ENCODE results near the gene EPHX1. TPM values are rescaled to one million over a fixed set of nuclear protein-coding genes. Genes with fewer than 3 reads are reported as not detected.

Gene EPHX1
- total and polyA plus RNA-seq, 12 donors = 251 to 3,548 (median 1,658) TPM

DNA sequence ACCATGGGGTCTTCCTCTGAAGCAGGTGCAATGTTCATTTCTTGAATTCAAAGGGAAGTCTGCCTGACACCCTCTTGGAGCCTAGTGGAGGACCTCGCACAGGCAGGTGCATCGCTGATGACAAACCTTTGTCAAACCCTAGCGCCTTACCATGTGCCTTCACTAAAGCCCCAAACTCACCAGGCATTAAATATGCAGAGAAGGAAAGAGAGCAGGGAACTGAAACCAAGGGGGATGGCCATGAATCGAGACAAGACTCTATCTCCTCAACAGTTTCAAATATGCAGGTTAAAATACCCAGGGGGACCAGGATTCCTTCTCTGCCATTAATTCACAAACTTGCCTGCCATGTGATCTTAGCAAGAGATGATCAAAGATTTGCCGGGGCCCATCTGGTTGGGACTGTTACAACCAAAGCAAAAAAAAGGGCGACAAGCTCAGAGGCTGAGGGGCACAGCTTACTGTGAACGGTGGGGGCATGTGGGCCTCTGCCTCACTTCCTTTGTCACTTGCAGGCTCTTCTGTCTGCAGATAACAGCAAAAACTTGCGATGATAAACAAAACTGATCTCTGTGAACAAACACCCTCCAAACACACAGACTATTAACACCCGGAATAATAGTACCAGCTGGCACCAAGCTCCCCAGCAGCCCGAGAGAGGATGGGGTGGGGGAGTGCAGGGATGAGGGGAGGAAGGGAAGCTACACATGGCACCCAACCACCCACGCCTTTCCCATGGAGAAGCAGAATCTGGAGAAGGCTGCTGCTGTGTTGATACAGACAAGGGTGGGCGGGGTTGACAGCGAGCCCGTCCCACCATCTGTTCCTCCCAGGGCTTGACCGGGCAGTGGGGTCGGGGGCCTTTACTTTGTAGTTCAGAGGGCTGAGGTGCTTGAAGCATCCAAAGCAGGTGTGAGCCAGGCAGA lies 38.4 kb downstream of the EPHX1 start:
- DNase-seq = no peak
- Histone ChIP-seq H3K9me3 (replicated peaks in 1 of 3) (no peaks in the 10 kb centered on the region), H3K36me3 (replicated peaks in 1 of 2) (peaks cover 0 to 46% of the 10 kb centered on the region in 2 donors), H3K27me3 (no peaks in the 10 kb centered on the region), H3K4me3 (no peak overlapping the region), H3K27ac (peak overlapping the region in 3 of 5 donors; percentile 35 to 80 (median 38)), H3K4me1 (replicated peaks in 1 of 2) (peaks cover 0 to 4% of the 10 kb centered on the region in 2 donors)
- TF ChIP-seq, protein P1, sequence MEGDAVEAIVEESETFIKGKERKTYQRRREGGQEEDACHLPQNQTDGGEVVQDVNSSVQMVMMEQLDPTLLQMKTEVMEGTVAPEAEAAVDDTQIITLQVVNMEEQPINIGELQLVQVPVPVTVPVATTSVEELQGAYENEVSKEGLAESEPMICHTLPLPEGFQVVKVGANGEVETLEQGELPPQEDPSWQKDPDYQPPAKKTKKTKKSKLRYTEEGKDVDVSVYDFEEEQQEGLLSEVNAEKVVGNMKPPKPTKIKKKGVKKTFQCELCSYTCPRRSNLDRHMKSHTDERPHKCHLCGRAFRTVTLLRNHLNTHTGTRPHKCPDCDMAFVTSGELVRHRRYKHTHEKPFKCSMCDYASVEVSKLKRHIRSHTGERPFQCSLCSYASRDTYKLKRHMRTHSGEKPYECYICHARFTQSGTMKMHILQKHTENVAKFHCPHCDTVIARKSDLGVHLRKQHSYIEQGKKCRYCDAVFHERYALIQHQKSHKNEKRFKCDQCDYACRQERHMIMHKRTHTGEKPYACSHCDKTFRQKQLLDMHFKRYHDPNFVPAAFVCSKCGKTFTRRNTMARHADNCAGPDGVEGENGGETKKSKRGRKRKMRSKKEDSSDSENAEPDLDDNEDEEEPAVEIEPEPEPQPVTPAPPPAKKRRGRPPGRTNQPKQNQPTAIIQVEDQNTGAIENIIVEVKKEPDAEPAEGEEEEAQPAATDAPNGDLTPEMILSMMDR (IDR thresholded peaks at IDR 0.05) = no peak
- TF ChIP-seq POLR2A (IDR thresholded peaks at IDR 0.05) = no peak
- intact Hi-C loops (cut with DNase I) = loop anchor here (10.0 kb wide), 2 partner anchors 67 to 73 kb away; partner anchors contain the start of gene SRP9 (in 1 of the 2)
- 66 to 78% (median 72%) methylated on average over 13 to 16 of the region's 16 CpGs for WGBS, 4 donors

DNA sequence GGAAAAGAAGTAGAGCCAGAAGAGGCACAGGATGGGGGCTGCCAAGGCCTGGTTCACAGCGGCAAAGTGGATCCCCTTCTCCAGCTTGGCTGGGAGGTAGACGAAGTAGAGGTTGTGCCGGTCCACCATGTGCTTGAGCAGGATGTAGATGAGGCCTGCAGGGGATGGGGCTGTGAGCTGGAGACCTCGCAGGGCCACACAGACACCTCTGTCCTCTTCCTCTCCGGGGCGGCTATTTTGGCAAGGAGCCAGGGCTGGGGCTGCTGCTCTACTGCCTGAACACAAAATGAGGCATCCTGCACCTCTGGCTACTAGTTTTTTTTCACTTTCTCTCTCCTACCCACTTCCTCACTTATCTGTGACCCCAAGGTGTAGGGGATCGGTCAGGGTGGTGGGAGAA lies 40.0 kb downstream of the EPHX1 start:
- WGBS, 4 donors = 52 to 62% (median 55%) methylated on average over 5 to 7 of the region's 7 CpGs
- Histone ChIP-seq H3K27ac (peak overlapping the region in 1 of 5 donors; percentile 47), H3K4me1 (replicated peaks in 1 of 2) (peaks cover 0 to 4% of the 10 kb centered on the region in 2 donors), H3K36me3 (replicated peaks in 1 of 2) (peaks cover 0 to 40% of the 10 kb centered on the region in 2 donors), H3K9me3 (replicated peaks in 1 of 3) (no peaks in the 10 kb centered on the region), H3K27me3 (no peaks in the 10 kb centered on the region), H3K4me3 (no peak overlapping the region)
- TF ChIP-seq POLR2A (IDR thresholded peaks at IDR 0.05) = no peak
- TF ChIP-seq, protein P1 (IDR thresholded peaks at IDR 0.05) = no peak
- peak in 5 of 7 donors; percentile 40 to 76 (median 69) for DNase-seq
- intact Hi-C loops (cut with DNase I) = loop anchor here (10.0 kb wide), 2 partner anchors 65 to 75 kb away; partner anchors contain the start of gene SRP9 (in 1 of the 2)

DNA sequence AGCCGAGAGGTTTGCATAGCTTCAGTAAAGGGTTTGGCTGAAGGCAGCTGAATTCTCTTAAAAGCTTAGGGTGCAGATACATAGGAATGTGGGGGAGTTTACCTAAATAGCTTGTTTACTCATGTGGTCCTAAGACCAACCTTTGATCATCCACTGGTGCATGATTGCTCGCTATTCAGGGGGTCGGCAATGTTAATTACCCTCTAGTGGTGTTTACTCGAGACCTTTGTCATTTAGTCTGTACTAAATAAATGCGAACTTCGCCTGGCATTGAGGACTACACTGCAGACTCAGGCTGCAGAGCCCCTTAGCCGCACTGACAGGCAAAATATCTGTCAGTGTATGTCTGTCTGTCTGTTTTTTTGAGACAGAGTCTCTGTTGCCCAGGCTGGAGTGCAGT lies 40.4 kb downstream of the EPHX1 start:
- H3K27ac ChIP-seq = peak overlapping the region in 1 of 5 donors; percentile 1
- no peaks in the 10 kb centered on the region for H3K9me3 ChIP-seq (replicated peaks in 1 of 3)
- intact Hi-C loops (cut with DNase I) = no loop called here
- 95 to 98% (median 96%) methylated on average over 7 of the region's 7 CpGs for WGBS, 4 donors
- no peak overlapping the region for H3K4me3 ChIP-seq
- no peak for DNase-seq
- H3K27me3 ChIP-seq = no peaks in the 10 kb centered on the region
- TF ChIP-seq, protein P1 (IDR thresholded peaks at IDR 0.05) = no peak
- TF ChIP-seq POLR2A (IDR thresholded peaks at IDR 0.05) = no peak
- H3K36me3 ChIP-seq (replicated peaks in 1 of 2) = peaks cover 0 to 38% of the 10 kb centered on the region in 2 donors
- peaks cover 0 to 4% of the 10 kb centered on the region in 2 donors for H3K4me1 ChIP-seq (replicated peaks in 1 of 2)

DNA sequence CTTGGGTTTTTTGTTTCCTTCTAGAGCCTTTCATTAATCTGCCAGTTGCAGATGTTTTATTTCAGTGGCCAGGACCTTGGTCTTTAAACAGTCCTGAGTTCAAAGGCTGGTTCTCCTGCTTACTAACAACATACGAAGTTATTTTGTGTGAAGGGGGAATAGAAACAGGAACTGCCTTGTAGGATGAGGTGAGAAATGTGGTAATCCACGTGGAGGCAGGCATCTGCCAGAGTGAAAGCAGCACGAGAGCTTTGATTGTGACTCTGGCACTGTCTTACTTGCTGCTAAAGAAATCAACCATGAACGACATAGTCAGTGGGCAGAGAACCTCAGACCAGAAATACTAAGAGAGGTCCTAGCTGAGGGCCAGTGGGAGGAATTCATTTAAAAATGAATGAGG lies 41.9 kb downstream of the EPHX1 start:
- no peak for DNase-seq
- peak overlapping the region in 3 of 5 donors; percentile 1 to 38 (median 30) for H3K27ac ChIP-seq
- no peak overlapping the region for H3K4me3 ChIP-seq
- 20 to 36% (median 32%) methylated on average over 4 of the region's 4 CpGs for WGBS, 4 donors
- H3K36me3 ChIP-seq (replicated peaks in 1 of 2) = peaks cover 0 to 32% of the 10 kb centered on the region in 2 donors
- peaks cover 0 to 4% of the 10 kb centered on the region in 2 donors for H3K4me1 ChIP-seq (replicated peaks in 1 of 2)
- H3K9me3 ChIP-seq (replicated peaks in 1 of 3) = no peaks in the 10 kb centered on the region
- H3K27me3 ChIP-seq = no peaks in the 10 kb centered on the region
- intact Hi-C loops (cut with DNase I) = no loop called here
- TF ChIP-seq POLR2A (IDR thresholded peaks at IDR 0.05) = no peak
- TF ChIP-seq, protein P1 (IDR thresholded peaks at IDR 0.05) = no peak

Data from adrenal gland (tissue), 12 donors.